H9 (cell line): Measurements from ENCODE around the gene MNAT1. TPM values are rescaled to one million over a fixed set of nuclear protein-coding genes. Genes with fewer than 3 reads are reported as not detected.

ENCODE experiments used
- DNase-seq: peaks from one replicate; pipeline ENCODE4 v3.0.0-alpha.2; 2017
- H2AFZ ChIP-seq: one replicate; pipeline ENCODE4 v1.6.1; 2013; ENCODE audit warnings: mild to moderate bottlenecking, low read length, control low read depth, moderate library complexity
- H2AK5ac ChIP-seq: 2 replicates; pipeline ENCODE4 v1.6.1; 2013; ENCODE audit warnings: low read length, control low read depth, mixed read lengths; ENCODE audit not compliant: insufficient read length
- H2BK120ac ChIP-seq: one replicate; pipeline ENCODE4 v1.6.1; 2013; ENCODE audit warnings: low read depth, mild to moderate bottlenecking, low read length, control low read depth, inconsistent platforms; ENCODE audit not compliant: poor library complexity, severe bottlenecking
- H2BK12ac ChIP-seq: 2 replicates; pipeline ENCODE4 v1.6.1; 2013; ENCODE audit warnings: low read length, control low read depth, mixed read lengths, low read depth; ENCODE audit not compliant: insufficient read length
- H2BK15ac ChIP-seq: 2 replicates; pipeline ENCODE4 v1.6.1; 2013; ENCODE audit warnings: low read depth, low read length, control low read depth
- H2BK20ac ChIP-seq: one replicate; pipeline ENCODE4 v1.6.1; 2013; ENCODE audit warnings: low read depth, mild to moderate bottlenecking, low read length, control low read depth, inconsistent platforms; ENCODE audit not compliant: poor library complexity, severe bottlenecking
- H2BK5ac ChIP-seq: 2 replicates; pipeline ENCODE4 v1.6.1; 2013; ENCODE audit warnings: low read length, control low read depth, mixed read lengths; ENCODE audit not compliant: insufficient read length
- H3K14ac ChIP-seq: 2 replicates; pipeline ENCODE4 v1.6.1; 2013; ENCODE audit warnings: low read length, control low read depth; ENCODE audit not compliant: insufficient read depth
- H3K18ac ChIP-seq: 2 replicates; pipeline ENCODE4 v1.6.1; 2013; ENCODE audit warnings: low read depth, mild to moderate bottlenecking, mixed read lengths, low read length, control low read depth; ENCODE audit not compliant: insufficient read length
- H3K23ac ChIP-seq: 2 replicates; pipeline ENCODE4 v1.6.1; 2013; ENCODE audit warnings: low read length, control low read depth, mixed read lengths, low read depth; ENCODE audit not compliant: insufficient read length
- H3K23me2 ChIP-seq: 2 replicates; pipeline ENCODE4 v1.6.1; 2013; ENCODE audit warnings: low read depth, mild to moderate bottlenecking, mixed read lengths, low read length, control low read depth; ENCODE audit not compliant: insufficient read length, poor library complexity, severe bottlenecking
- H3K27ac ChIP-seq: 2 replicates; pipeline ENCODE4 v1.5.1; 2013; ENCODE audit warnings: low read length, control low read depth, mixed read lengths, low read depth; ENCODE audit not compliant: insufficient read length
- H3K27me3 ChIP-seq: 2 replicates; pipeline ENCODE4 v1.6.1; 2013; ENCODE audit warnings: low read length, control low read depth, inconsistent platforms; ENCODE audit not compliant: insufficient read depth
- H3K4ac ChIP-seq: 2 replicates; pipeline ENCODE4 v1.6.1; 2013; ENCODE audit warnings: low read depth, mild to moderate bottlenecking, control low read depth, inconsistent platforms, low read length, moderate library complexity
- H3K4me1 ChIP-seq: 2 replicates; pipeline ENCODE4 v1.6.1; 2013; ENCODE audit warnings: low read length, control low read depth, inconsistent platforms; ENCODE audit not compliant: insufficient read depth
- H3K4me2 ChIP-seq: 2 replicates; pipeline ENCODE4 v1.6.1; 2013; ENCODE audit warnings: low read length, control low read depth, mixed read lengths; ENCODE audit not compliant: insufficient read length, insufficient read depth
- H3K56ac ChIP-seq: 2 replicates; pipeline ENCODE4 v1.6.1; 2013; ENCODE audit warnings: low read depth, mild to moderate bottlenecking, mixed read lengths, low read length, control low read depth; ENCODE audit not compliant: insufficient read length
- H3K79me1 ChIP-seq: 2 replicates; pipeline ENCODE4 v1.6.1; 2013; ENCODE audit warnings: low read depth, mild to moderate bottlenecking, moderate library complexity, low read length, control low read depth, inconsistent platforms; ENCODE audit not compliant: insufficient read depth, poor library complexity, severe bottlenecking
- H3K79me2 ChIP-seq: 2 replicates; pipeline ENCODE4 v1.6.1; 2013; ENCODE audit warnings: low read length, control low read depth, inconsistent platforms; ENCODE audit not compliant: insufficient read depth
- H3K9ac ChIP-seq: 2 replicates; pipeline ENCODE4 v1.6.1; 2013; ENCODE audit warnings: low read length, control low read depth, mixed read lengths; ENCODE audit not compliant: insufficient read length; ENCODE audit errors: extremely low read depth
- H3K9me3 ChIP-seq: one replicate; pipeline ENCODE4 v1.6.1; 2013; ENCODE audit warnings: low read depth, low read length, inconsistent platforms; ENCODE audit not compliant: control insufficient read depth
- H3T11ph ChIP-seq: one replicate; pipeline ENCODE4 v1.6.1; 2013; ENCODE audit warnings: mild to moderate bottlenecking, low read length, control low read depth, inconsistent platforms
- H4K20me1 ChIP-seq: one replicate; pipeline ENCODE4 v1.6.1; 2013; ENCODE audit not compliant: control insufficient read depth, insufficient read length, insufficient read depth
- H4K5ac ChIP-seq: 2 replicates; pipeline ENCODE4 v1.6.1; 2013; ENCODE audit warnings: low read depth, mild to moderate bottlenecking, mixed read lengths, low read length, control low read depth; ENCODE audit not compliant: insufficient read length
- H4K8ac ChIP-seq: replicated peaks from 2 replicates; pipeline ENCODE4 v1.6.1; 2013; ENCODE audit warnings: low read length, control low read depth, mixed read lengths, low read depth; ENCODE audit not compliant: insufficient read length
- H4K91ac ChIP-seq: 2 replicates; pipeline ENCODE4 v1.6.1; 2013; ENCODE audit warnings: low read depth, mild to moderate bottlenecking, moderate library complexity, mixed read lengths, low read length, control low read depth; ENCODE audit not compliant: insufficient read length
- H3K27ac Mint-ChIP-seq, 3 experiments: 2 replicates in 2 of 3; 3 replicates in 1 of 3; pipeline ENCODE4 v1.8.0; 2020 to 2021; ENCODE audit warnings: mixed read lengths in 3 of 3, mild to moderate bottlenecking in 1 of 3, moderate library complexity in 1 of 3
- H3K27me3 Mint-ChIP-seq: 2 replicates; pipeline ENCODE4 v1.8.0; 2021; ENCODE audit warnings: low read depth, mild to moderate bottlenecking, moderate library complexity, mixed read lengths
- H3K36me3 Mint-ChIP-seq, 3 experiments: 2 replicates in 2 of 3; 3 replicates in 1 of 3; pipeline ENCODE4 v1.8.0; 2020 to 2021; ENCODE audit warnings: low read depth in 3 of 3, mixed read lengths in 3 of 3; ENCODE audit not compliant: insufficient read depth in 1 of 3
- H3K4me1 Mint-ChIP-seq, 2 experiments: 2 replicates each; pipeline ENCODE4 v1.8.0; 2020; ENCODE audit warnings: mixed read lengths in 2 of 2
- H3K4me3 Mint-ChIP-seq, 2 experiments: 2 replicates in 1 of 2; 3 replicates in 1 of 2; pipeline ENCODE4 v1.8.0; 2020 to 2021; ENCODE audit warnings: mild to moderate bottlenecking in 2 of 2, mixed read lengths in 2 of 2, moderate library complexity in 1 of 2
- H3K9me3 Mint-ChIP-seq, 2 experiments: 2 replicates in 1 of 2; 3 replicates in 1 of 2; pipeline ENCODE4 v1.8.0; 2020; ENCODE audit warnings: mild to moderate bottlenecking in 2 of 2, mixed read lengths in 2 of 2, moderate library complexity in 1 of 2
- CTCF ChIP-seq: fragments of 200-600 bp; sonication (generic); conservative IDR thresholded peaks from 3 replicates; pipeline ENCODE4 v1.8.0; 2021; ENCODE audit warnings: antibody characterized with exemption, mild to moderate bottlenecking
- WGBS: extraction: QIAGEN DNeasy Blood & Tissue Kit; methylation state at CpG from one replicate; pipeline ENCODE4 v1.1.7; 2013; ENCODE audit warnings: missing lambda C conversion rate, low lambda C conversion rate, mixed read lengths; ENCODE audit not compliant: insufficient read length; ENCODE audit errors: extremely low coverage; 5-methylcytosine and 5-hydroxymethylcytosine counted together
- total RNA-seq: library from RNA; stranded (reverse); gene quantifications from 2 replicates; pipeline ENCODE4 v1.2.1, GENCODE V29; 2021

MNAT1 gene
- total RNA-seq, 1 experiment from 2014 or later = 43.1 TPM

- H3K9me3 Mint-ChIP-seq = no peaks in the 10 kb centered on the region
- no peak overlapping the region for H2BK20ac ChIP-seq
- H3K79me2 ChIP-seq = no peaks in the 10 kb centered on the region
- H3K4ac ChIP-seq = no peak overlapping the region
- no peaks in the 10 kb centered on the region for H4K20me1 ChIP-seq
- no peak overlapping the region for H2BK120ac ChIP-seq
- no peak for DNase-seq
- no peaks in the 10 kb centered on the region for H3K9me3 ChIP-seq
- no peak overlapping the region for H2BK12ac ChIP-seq
- no peaks in the 10 kb centered on the region for H3K27me3 ChIP-seq
- H2BK5ac ChIP-seq = no peak overlapping the region
- no peak overlapping the region for H3T11ph ChIP-seq
- H3K4me3 Mint-ChIP-seq = no peak overlapping the region
- no peak overlapping the region for H3K27ac ChIP-seq
- TF ChIP-seq CTCF = no peak
- no peak overlapping the region for H2BK15ac ChIP-seq
- H3K9ac ChIP-seq = no peak overlapping the region
- peaks cover 2% of the 10 kb centered on the region; the same call in 1 of the 2 replicates for H3K4me1 ChIP-seq
- no peak overlapping the region for H3K4me2 ChIP-seq
- no peak overlapping the region for H4K8ac ChIP-seq
- H4K91ac ChIP-seq = no peak overlapping the region
- H3K23ac ChIP-seq = no peak overlapping the region
- no peak overlapping the region for H3K56ac ChIP-seq
- H4K5ac ChIP-seq = no peak overlapping the region
- no peak overlapping the region for H3K18ac ChIP-seq
- WGBS = no CpG with 5 or more reads among the region's 1 CpG
- peaks cover 2% of the 10 kb centered on the region for H3K79me1 ChIP-seq
- no peak overlapping the region for H2AK5ac ChIP-seq
- H3K14ac ChIP-seq = no peak overlapping the region
- H3K36me3 Mint-ChIP-seq = peaks cover 9 to 12% (median 9%) of the 10 kb centered on the region in 3 experiments; a peak in 6 of 7 replicates
- H2AFZ ChIP-seq = no peak overlapping the region
- peaks cover 14 to 30% of the 10 kb centered on the region in 2 experiments for H3K4me1 Mint-ChIP-seq
- no peaks in the 10 kb centered on the region for H3K23me2 ChIP-seq
- H3K27me3 Mint-ChIP-seq = no peaks in the 10 kb centered on the region
- peak overlapping the region in 2 of 3 experiments; percentile 16 to 42; a peak in 5 of 7 replicates for H3K27ac Mint-ChIP-seq
Observed at GRCh38 chr14:60789656-60790055, 55.1 kb downstream of the MNAT1 start.
